Calu3 (cell line): Measurements from ENCODE around the gene SLBP. TPM values are rescaled to one million over a fixed set of nuclear protein-coding genes. Genes with fewer than 3 reads are reported as not detected.
A peak's percentile ranks its signal among the peaks of the same experiment; 100 is the strongest.

Experiments
- BruUV-seq: library from RNA; stranded (reverse); fragments of 400-500 nt; replicated peaks from 2 replicates; lab custom pipeline; 2021; lab: Mats Ljungman, UMichigan
- CTCF ChIA-PET: fragments of 300-600 bp; sonication (Branson Sonifier 250); formaldehyde crosslinking; loops from one replicate; lab custom pipeline; 2022; ENCODE audit warnings: antibody characterized with exemption; lab: Charles Lee
- DNase-seq: peaks from one replicate; pipeline ENCODE4 v3.0.0; 2022
- H3K27ac Mint-ChIP-seq: one replicate; pipeline ENCODE4 v1.8.0; 2022; ENCODE audit warnings: mixed read lengths; ENCODE audit not compliant: unreplicated experiment
- H3K27me3 Mint-ChIP-seq: one replicate; pipeline ENCODE4 v1.8.0; 2022; ENCODE audit warnings: mixed read lengths; ENCODE audit not compliant: unreplicated experiment
- H3K36me3 Mint-ChIP-seq: one replicate; pipeline ENCODE4 v1.8.0; 2022; ENCODE audit warnings: mild to moderate bottlenecking, moderate library complexity, mixed read lengths; ENCODE audit not compliant: insufficient read depth, unreplicated experiment
- H3K4me1 Mint-ChIP-seq: one replicate; pipeline ENCODE4 v1.8.0; 2022; ENCODE audit warnings: mild to moderate bottlenecking, low read depth, mixed read lengths; ENCODE audit not compliant: unreplicated experiment
- H3K4me3 Mint-ChIP-seq: one replicate; pipeline ENCODE4 v1.8.0; 2022; ENCODE audit warnings: mild to moderate bottlenecking, low read depth, moderate library complexity, mixed read lengths; ENCODE audit not compliant: unreplicated experiment
- H3K9me3 Mint-ChIP-seq: one replicate; pipeline ENCODE4 v1.8.0; 2022; ENCODE audit warnings: low read depth, mixed read lengths; ENCODE audit not compliant: unreplicated experiment
- intact Hi-C: fragments of 100-400 bp; cut with micrococcal nuclease; formaldehyde crosslinking; loops from one replicate; pipeline ENCODE4 v1.10.0; 2022; ENCODE audit not compliant: unreplicated experiment
- total RNA-seq: library from RNA; stranded (reverse); gene quantifications from 2 replicates; pipeline ENCODE4 v1.2.3, GENCODE V29; 2022
- TF ChIP-seq, protein P1 (sequence below): fragments of 200-600 bp; IDR thresholded peaks from one replicate; pipeline ENCODE4 v1.8.0; 2022; ENCODE audit warnings: antibody characterized with exemption; ENCODE audit not compliant: unreplicated experiment

The SLBP gene
- total RNA-seq, 1 experiment from 2014 or later: 46.1 TPM

DNA sequence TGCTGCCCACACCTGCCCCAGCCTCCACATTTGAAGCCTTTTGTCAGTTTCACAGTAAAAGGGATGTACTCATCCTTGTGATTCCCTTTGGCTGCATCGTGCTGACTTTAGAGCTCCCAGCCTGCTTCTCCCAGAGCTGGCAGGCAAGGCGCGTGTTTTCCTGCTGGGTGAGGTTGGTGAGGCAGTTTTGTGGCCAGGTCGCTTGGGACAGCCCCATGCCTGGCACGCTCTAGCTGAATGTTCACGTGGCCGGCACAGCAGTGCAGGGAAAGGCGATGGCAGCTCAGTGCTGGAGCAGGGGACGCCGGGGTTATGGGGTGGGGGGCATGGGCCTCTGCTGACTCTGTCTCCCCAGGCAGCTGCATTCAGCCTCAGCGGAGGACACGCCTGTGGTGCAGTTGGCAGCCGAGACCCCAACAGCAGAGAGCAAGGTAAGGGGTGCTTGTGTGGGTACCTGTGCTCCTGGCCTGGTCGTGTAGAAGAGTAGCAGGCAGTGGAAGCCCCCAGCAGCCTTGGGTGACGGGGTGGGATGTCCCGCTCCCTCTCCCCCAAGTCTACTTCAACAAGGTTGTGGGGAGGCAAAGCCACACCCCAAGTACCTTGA is 18.5 kb upstream of the SLBP start:
- no TSS peak for BruUV-seq
- Mint-ChIP-seq H3K9me3 (no peaks in the 10 kb centered on the region), H3K27me3 (no peaks in the 10 kb centered on the region), H3K27ac (no peak overlapping the region), H3K4me1 (peaks cover 38% of the 10 kb centered on the region), H3K4me3 (no peak overlapping the region), H3K36me3 (peaks cover 56% of the 10 kb centered on the region)
- no peak for DNase-seq
- intact Hi-C loops: no loop called here
- TF ChIP-seq, protein P1, sequence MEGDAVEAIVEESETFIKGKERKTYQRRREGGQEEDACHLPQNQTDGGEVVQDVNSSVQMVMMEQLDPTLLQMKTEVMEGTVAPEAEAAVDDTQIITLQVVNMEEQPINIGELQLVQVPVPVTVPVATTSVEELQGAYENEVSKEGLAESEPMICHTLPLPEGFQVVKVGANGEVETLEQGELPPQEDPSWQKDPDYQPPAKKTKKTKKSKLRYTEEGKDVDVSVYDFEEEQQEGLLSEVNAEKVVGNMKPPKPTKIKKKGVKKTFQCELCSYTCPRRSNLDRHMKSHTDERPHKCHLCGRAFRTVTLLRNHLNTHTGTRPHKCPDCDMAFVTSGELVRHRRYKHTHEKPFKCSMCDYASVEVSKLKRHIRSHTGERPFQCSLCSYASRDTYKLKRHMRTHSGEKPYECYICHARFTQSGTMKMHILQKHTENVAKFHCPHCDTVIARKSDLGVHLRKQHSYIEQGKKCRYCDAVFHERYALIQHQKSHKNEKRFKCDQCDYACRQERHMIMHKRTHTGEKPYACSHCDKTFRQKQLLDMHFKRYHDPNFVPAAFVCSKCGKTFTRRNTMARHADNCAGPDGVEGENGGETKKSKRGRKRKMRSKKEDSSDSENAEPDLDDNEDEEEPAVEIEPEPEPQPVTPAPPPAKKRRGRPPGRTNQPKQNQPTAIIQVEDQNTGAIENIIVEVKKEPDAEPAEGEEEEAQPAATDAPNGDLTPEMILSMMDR: no peak
- CTCF ChIA-PET: no interaction called here

DNA sequence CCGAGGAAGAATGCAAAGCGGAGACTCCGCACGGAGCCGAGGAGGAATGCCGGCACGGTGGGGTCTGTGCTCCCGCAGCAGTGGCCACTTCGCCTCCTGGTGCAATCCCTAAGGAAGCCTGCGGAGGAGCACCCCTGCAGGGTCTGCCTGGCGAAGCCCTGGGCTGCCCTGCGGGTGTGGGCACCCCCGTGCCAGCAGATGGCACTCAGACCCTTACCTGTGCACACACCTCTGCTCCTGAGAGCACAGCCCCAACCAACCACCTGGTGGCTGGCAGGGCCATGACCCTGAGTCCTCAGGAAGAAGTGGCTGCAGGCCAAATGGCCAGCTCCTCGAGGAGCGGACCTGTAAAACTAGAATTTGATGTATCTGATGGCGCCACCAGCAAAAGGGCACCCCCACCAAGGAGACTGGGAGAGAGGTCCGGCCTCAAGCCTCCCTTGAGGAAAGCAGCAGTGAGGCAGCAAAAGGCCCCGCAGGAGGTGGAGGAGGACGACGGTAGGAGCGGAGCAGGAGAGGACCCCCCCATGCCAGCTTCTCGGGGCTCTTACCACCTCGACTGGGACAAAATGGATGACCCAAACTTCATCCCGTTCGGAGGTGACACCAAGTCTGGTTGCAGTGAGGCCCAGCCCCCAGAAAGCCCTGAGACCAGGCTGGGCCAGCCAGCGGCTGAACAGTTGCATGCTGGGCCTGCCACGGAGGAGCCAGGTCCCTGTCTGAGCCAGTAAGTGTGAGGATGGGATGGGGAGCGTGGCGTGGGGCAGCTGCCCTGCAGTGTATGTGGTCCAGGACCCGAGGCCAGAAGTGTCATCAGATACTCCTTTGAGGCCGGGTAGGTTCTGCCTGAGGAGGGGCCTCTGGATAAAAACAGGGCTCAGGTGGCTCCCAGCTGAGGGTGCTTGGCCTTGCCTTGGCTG is 16.2 kb upstream of the SLBP start:
- H3K9me3 Mint-ChIP-seq: no peaks in the 10 kb centered on the region
- peak overlapping the region; percentile 57 for H3K4me3 Mint-ChIP-seq
- no TSS peak for BruUV-seq
- peaks cover 63% of the 10 kb centered on the region for H3K36me3 Mint-ChIP-seq
- CTCF ChIA-PET: interaction anchor here (1.5 to 2.4 kb wide), 2 partner anchors 19 to 35 kb away, joined by 4 to 21 read pairs; no protein-coding TSS in a partner anchor
- intact Hi-C loops: no loop called here
- TF ChIP-seq, protein P1: no peak
- peak; percentile 42 for DNase-seq
- H3K4me1 Mint-ChIP-seq: peaks cover 41% of the 10 kb centered on the region
- peak overlapping the region; percentile 94 for H3K27ac Mint-ChIP-seq
- H3K27me3 Mint-ChIP-seq: no peaks in the 10 kb centered on the region

GRCh38 chr4:1727117-1728031 is 15.3 kb upstream of the SLBP start:
- Mint-ChIP-seq H3K4me3 (peak overlapping the region; percentile 57), H3K27me3 (no peaks in the 10 kb centered on the region), H3K4me1 (peaks cover 51% of the 10 kb centered on the region), H3K9me3 (no peaks in the 10 kb centered on the region), H3K36me3 (peaks cover 70% of the 10 kb centered on the region), H3K27ac (peak overlapping the region; percentile 94)
- peak; percentile 87 for DNase-seq
- no TSS peak for BruUV-seq
- TF ChIP-seq, protein P1: no peak
- CTCF ChIA-PET: interaction anchor here (0.6 to 2.4 kb wide), 6 partner anchors 15 to 381 kb away, joined by 3 to 21 read pairs (median 4); partner anchors contain the start of genes SLBP and UVSSA
- intact Hi-C loops: no loop called here
